GM19238 (cell line): ENCODE results near the gene SHFL.

Source experiments
- DNase-seq: peaks from one replicate; pipeline ENCODE4 v3.0.0; 2011; ENCODE audit warnings: low spot score; ENCODE audit not compliant: insufficient read length

The SHFL gene

GRCh38 chr19:10132905-10133304 is 46.8 kb downstream of the SHFL start:
- DNase-seq: no peak

DNA sequence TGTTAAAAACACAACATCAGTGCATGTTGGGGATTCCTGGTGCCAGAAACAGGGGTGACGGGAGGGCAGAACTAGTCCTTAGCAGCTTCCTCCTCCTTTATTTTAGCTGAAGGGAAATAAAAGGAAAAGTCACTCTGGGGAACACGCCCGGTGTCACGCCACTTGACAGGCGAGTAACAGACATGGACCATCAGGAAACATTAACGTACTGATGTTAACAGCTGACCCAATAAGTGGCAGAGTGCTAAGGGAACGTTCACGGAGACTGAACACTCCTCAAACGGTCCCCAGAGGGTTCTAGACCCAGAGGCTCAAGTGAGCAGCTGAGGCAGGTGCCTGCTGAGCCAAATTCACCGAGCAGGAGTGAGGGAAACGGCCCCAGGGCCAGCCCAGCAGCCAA is 47.5 kb downstream of the SHFL start:
- no peak for DNase-seq

GRCh38 chr19:10134040-10134439 is 47.9 kb downstream of the SHFL start:
- no peak for DNase-seq

GRCh38 chr19:10135551-10136334 is 49.6 kb downstream of the SHFL start:
- no peak for DNase-seq

DNA sequence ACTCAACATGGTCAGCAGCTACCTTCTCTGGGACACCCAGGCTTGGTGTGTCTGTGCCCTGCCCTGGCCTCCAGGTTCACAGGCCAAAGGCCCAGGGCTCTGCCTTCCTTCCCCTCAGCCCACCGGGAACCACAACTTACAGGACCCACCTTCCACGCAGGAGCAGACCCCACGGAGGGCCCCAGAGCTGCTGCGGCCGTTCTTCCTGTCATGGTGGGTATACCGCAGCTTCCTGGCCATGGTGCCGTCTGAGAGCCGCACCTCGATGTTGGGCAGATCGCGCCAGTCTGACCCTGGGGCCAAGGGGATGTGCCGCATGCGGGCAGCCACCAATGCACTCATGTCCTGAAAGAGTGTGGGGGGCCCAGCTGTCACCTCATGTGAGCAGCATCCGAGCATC is 50.8 kb downstream of the SHFL start:
- no peak for DNase-seq

DNA sequence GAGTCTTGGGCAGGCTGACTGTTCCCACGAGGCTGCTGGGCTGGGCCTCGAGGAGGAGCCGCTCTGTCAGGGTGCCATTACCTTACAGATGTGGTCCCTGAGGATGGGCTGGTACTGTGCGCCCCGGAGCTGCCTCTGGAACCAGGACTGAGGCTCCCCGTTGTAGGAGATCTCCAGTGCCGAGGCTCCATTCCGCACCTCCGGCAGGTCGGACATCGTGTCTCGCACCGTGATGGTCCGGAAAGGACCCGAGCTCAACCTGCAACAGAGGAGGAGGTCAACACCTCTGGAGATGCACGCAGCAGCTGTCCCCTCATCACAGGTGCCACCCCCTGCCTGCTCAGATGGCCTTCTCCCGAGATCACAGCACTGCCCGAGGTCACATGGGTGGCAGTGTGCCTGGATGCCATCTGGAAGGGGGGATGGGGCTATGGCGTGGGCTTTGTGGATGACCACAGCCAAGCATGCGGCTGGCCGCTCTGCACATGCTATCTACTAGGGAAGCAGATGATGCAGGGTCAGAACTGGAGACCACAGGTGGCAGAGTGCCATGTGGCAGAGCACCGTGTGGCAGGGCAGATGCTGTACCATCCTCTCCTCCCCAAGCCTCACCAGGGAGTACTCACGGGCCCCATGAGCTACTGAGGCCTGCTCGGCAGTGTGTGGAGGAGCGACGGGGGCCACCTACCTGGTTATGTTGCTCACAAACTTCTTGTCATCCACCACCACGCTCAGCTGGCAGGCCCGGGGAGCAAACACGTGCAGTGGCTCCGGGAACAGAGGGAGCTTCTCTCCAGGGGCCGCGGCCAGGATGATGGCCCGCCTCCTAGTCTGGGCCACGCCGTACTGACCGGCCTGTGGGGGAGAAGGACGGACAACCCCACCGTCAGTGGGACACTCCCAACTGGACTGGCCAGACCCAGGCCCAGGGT is 51.9 kb downstream of the SHFL start:
- no peak for DNase-seq

DNA sequence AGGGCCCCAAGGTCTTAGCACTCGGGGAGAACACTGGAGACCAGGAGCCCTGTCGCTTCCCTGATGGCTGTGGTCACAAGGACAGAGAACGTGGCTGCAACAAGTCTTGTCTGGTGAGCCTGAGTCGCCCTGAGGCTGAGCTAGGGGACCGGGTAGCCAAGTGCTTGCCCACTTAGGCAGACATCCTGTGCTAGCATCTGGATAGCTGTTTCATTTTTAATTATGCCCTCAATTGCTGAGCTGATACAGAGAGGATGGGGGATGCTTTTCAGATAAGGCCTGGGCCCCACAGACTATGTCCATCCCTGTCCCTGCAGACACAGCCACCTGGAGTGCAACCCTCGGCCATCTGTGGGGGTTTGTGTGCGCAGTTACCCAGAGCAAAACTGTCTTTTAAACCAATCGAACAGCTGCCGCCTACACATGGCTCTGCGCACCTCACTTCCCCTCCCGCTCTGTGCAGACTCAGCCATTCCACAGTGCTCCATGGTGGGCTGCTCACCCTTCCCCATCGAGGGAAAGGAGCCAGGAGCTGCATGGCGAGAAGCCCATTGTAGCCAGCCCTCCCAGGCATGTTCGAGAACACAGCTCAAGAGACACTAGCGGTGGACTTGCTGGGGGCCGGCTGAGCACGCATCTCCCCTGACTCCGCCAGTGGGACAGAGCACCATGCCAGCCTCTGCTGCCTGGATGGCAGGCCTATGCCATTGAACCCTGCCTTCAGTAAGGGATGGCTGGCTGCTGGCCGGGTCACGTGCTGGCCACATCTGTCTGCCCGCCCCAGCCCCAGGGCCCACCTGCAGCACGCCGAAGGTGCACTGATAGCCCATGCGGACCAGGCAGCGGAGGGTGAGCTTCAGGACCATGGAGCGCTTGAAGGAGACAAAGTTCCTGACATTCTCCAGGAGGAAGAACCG is 53.0 kb downstream of the SHFL start:
- no peak for DNase-seq

GRCh38 chr19:10139952-10140351 is 53.8 kb downstream of the SHFL start:
- no peak for DNase-seq

GRCh38 chr19:10141479-10141878 is 55.4 kb downstream of the SHFL start:
- DNase-seq: no peak

GRCh38 chr19:10141973-10142372 is 55.9 kb downstream of the SHFL start:
- no peak for DNase-seq
